T-helper 17 cell (primary cell): Measurements from ENCODE around the gene MIB2. TPM values are rescaled to one million over a fixed set of nuclear protein-coding genes. Genes with fewer than 3 reads are reported as not detected.
A peak's percentile ranks its signal among the peaks of the same experiment; 100 is the strongest.
"Not testable (repeated sequence)": the region's sequence is repeated elsewhere in the genome, so short reads cannot be mapped to it uniquely, and the experiment has no call there.

Experiments used
- ATAC-seq: fragments of 150-1000 bp; cut with Tn5 transposase; 2 replicates; pipeline ENCODE4 v1.10.0; 2021; ENCODE audit warnings: mild to moderate bottlenecking, moderate library complexity
- DNase-seq, 3 donors: peaks; one replicate each; pipeline versions ENCODE4 v3.0.0 to v3.0.0-alpha.2; 2020 to 2021
- H3K9me3 ChIP-seq: one replicate; pipeline ENCODE4 v1.7.0; 2013; ENCODE audit warnings: low read length, mild to moderate bottlenecking; ENCODE audit not compliant: control insufficient read depth, poor library complexity, severe bottlenecking
- H3K27ac Mint-ChIP-seq: one replicate; pipeline ENCODE4 v1.8.0; 2022; ENCODE audit warnings: mild to moderate bottlenecking, moderate library complexity, mixed read lengths
- H3K27me3 Mint-ChIP-seq: one replicate; pipeline ENCODE4 v1.8.0; 2022; ENCODE audit warnings: mixed read lengths
- H3K36me3 Mint-ChIP-seq: one replicate; pipeline ENCODE4 v1.8.0; 2022; ENCODE audit warnings: low read depth, mixed read lengths
- H3K4me1 Mint-ChIP-seq: one replicate; pipeline ENCODE4 v1.8.0; 2022; ENCODE audit warnings: mild to moderate bottlenecking, mixed read lengths
- H3K4me3 Mint-ChIP-seq: one replicate; pipeline ENCODE4 v1.8.0; 2022; ENCODE audit warnings: mild to moderate bottlenecking, moderate library complexity, mixed read lengths
- total RNA-seq, 4 donors: library from RNA in 2 of 4; stranded (reverse) in 2 of 4; gene quantifications; one replicate each; pipeline ENCODE4 v1.2.3 and lab custom pipeline; 2022 to 2026

Gene MIB2
- total RNA-seq, 2 donors from 2014 or later, result 42.0 to 50.0 TPM

DNA sequence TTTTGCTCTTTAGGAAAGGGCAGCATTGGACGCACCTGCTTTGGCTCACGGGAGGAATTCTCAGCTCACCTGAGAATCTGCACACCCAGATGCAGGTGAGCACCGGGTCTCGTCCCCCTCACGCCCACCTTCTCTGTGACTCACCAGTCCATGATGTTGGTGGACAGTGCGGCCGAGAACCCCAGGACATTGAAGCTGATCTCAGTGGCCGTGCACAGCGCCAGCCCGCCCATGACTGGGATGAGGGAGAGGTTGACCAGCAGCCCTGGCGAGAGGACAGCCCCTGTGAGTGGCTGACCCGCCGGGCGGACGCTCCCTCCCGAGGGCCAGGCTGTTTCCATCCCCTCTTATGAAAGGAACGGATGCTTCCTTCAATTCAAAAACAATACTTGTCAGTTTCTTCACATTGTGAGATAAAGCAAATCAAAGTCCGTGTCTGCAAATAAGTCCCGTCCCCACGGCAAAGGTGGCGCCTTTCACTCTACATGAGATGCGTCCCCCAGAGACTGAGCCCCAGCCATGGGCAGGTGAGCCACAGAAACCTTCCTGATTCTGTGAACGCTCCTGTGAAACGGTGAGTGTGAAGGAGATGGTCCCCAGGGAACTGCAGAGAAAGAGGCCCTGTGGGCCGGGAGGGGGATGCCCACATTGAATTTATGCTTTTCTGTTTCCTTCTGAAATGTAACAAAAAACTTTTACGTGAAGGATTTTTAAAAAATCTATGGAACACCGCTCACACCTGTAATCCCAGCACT, 56.2 kb downstream of the MIB2 start:
- peaks cover 2% of the 10 kb centered on the region for H3K4me1 Mint-ChIP-seq

DNA sequence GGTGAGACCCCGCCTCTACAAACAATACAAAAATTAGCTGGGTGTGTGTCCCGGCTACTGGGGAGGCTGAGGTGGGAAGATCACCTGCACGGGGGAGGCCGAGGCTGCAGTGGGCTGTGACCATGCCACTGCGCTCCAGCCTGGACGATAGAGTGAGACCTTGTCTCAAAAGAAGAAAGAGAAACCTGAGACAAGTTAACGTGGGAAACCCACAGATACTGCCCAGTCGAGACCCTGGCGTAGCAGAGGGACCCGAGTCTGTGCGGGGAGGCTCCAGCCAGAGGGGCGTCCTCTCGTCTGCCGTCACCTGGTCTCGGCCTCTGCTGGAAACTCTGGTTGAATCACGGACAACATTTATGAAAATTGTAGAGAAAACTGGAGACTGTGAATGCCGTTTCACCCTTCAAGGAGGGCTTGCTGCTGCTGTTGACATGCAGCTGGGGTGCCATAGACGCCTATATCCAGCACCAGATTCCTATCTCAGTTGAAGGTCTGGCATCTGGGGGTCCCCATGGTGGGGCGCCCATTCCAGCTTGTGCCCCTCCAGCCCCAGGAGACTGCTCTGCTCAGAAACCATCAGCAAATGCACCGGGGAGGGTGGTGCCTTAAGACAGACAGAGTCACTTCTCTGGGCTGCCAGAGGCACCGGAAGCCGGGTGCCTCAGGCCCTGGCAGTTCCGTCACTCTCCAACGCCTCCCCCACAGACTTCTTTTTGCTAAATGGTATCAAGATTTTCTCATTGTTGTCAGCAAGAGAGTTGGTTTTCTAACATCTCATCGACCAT, 57.1 kb downstream of the MIB2 start:
- ATAC-seq, result no peak
- Mint-ChIP-seq H3K4me1 (peaks cover 2% of the 10 kb centered on the region), H3K27ac (peak overlapping the region; percentile 41), H3K36me3 (no peaks in the 10 kb centered on the region), H3K27me3 (no peaks in the 10 kb centered on the region), H3K4me3 (no peak overlapping the region)
- no peaks in the 10 kb centered on the region for H3K9me3 ChIP-seq
- no peak for DNase-seq

More for the DNA sequence above, 56.2 kb downstream of the MIB2 start:
- Mint-ChIP-seq H3K36me3 (no peaks in the 10 kb centered on the region), H3K27me3 (no peaks in the 10 kb centered on the region), H3K4me3 (no peak overlapping the region), H3K27ac (no peak overlapping the region)
- no peaks in the 10 kb centered on the region for H3K9me3 ChIP-seq
- DNase-seq, result no peak
- no peak for ATAC-seq

DNA sequence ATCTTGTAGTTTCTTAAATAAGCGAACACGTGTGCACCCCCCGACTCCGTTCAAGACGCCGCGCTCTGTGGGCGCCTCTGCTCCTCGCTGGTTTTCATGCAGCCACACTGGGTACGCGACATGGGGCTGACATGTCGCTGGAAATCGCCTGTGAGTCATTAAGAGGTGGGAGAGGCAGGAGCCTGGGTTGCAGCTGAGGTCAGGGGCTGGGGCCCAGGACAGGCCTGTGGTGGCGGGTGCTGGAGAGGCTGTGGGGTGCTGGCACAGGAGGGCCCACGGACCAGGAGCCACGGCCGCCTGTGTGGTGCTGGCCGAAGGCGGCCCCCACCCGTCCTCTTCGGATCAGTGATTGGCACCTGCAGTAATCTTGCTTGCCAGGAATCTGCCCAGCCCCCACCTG, 59.5 kb downstream of the MIB2 start:
- H3K27ac Mint-ChIP-seq, ATAC-seq: not testable (repeated sequence)
- peaks cover 19% of the 10 kb centered on the region for H3K4me1 Mint-ChIP-seq

DNA sequence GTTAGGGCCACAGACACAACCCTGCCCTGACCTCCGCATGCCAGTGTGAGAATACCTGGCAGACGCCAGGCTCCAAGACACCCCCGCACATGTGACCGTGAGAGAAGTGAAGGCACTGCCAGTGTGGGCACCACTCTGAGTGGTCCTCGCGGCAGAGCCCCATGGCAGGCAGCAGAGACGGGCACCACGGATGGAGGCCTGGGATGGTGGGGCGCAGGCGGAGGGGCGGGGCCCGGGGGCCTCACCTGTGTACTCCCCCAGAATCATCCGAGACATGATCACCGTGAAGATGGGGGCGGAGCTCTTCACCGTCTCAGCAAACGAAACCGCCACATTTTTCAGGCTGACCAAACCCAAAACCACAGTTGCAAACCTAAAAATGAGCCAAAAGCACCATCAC, 59.9 kb downstream of the MIB2 start:
- not testable (repeated sequence) for H3K4me3 Mint-ChIP-seq, ATAC-seq
- H3K4me1 Mint-ChIP-seq, result peaks cover 16% of the 10 kb centered on the region

More for the DNA sequence above, 59.5 kb downstream of the MIB2 start:
- not testable (repeated sequence) for H3K36me3 Mint-ChIP-seq, H3K27me3 Mint-ChIP-seq, DNase-seq, H3K9me3 ChIP-seq, H3K4me3 Mint-ChIP-seq

DNA sequence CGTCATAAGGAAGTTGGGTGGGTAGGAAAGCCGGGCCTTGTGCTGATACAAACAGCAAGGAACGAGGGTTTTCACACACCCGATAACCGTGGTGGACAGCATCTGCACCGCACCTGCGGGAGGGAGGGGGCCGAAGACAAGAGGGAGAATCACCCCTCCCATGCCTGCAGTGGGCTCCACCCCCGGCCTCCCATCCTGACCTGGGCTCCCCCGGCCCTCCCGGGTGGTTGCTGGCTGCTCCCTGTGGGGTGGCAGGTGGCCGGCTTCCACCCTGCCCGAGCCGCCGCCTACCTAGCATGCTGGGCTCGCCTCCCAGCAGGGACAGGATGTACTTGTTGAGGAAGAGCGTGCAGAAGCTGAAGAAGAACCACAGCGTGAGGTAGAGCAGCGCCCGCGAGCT, 60.8 kb downstream of the MIB2 start:
- H3K4me1 Mint-ChIP-seq, result peaks cover 18% of the 10 kb centered on the region
- not testable (repeated sequence) for H3K27me3 Mint-ChIP-seq, H3K4me3 Mint-ChIP-seq, H3K27ac Mint-ChIP-seq, H3K36me3 Mint-ChIP-seq, DNase-seq, ATAC-seq, H3K9me3 ChIP-seq

More for the DNA sequence above, 59.9 kb downstream of the MIB2 start:
- H3K36me3 Mint-ChIP-seq, H3K9me3 ChIP-seq, DNase-seq, H3K27me3 Mint-ChIP-seq, H3K27ac Mint-ChIP-seq: not testable (repeated sequence)

DNA sequence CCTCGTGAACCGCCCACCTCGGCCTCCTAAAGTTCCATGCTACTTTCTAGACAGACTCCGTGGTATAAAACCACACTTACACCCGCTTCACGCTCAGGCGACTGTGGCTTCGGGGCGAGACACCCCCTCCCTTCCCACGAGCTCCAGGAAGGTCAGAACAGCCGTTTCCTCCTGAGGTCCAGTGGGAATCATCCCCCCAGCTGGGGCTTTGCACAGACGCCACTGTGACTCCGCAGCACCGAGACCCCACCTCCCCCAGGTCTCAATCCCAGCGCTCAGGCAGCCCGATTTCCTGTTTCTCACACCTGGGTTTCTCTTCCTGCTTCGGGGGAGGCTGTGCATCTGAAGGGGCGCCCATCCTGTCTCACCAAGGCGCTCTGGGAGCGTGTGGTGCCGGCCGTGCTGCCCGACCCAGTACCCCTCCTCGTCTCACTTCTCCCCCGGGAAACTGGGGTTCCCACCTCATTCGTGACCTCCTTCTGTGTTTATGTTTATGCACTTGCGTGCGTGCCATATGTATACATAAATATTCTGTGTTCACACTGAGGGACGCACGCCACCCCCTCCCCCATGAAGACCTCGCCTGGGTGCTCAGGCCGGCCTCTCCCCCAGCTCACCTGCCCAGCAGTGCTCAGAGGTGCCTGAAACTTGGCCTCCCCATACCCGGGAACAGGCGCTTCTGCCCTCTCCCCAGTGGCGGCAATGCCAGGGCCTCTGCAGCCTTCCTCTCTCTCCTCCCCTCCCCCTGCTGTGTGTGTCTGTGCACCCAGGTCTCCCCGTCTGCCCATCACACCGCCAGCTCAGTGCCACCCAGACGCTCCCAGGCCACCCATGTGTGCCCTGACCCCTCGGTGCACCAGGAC, 62.6 kb downstream of the MIB2 start:
- DNase-seq, result peak in 1 of 3 donors; percentile 23
- Mint-ChIP-seq H3K4me1 (peaks cover 21% of the 10 kb centered on the region), H3K4me3 (peak overlapping the region; percentile 97), H3K36me3 (no peaks in the 10 kb centered on the region), H3K27me3 (no peaks in the 10 kb centered on the region), H3K27ac (peak overlapping the region; percentile 99)
- no peaks in the 10 kb centered on the region for H3K9me3 ChIP-seq
- ATAC-seq, result peak; percentile 79

DNA sequence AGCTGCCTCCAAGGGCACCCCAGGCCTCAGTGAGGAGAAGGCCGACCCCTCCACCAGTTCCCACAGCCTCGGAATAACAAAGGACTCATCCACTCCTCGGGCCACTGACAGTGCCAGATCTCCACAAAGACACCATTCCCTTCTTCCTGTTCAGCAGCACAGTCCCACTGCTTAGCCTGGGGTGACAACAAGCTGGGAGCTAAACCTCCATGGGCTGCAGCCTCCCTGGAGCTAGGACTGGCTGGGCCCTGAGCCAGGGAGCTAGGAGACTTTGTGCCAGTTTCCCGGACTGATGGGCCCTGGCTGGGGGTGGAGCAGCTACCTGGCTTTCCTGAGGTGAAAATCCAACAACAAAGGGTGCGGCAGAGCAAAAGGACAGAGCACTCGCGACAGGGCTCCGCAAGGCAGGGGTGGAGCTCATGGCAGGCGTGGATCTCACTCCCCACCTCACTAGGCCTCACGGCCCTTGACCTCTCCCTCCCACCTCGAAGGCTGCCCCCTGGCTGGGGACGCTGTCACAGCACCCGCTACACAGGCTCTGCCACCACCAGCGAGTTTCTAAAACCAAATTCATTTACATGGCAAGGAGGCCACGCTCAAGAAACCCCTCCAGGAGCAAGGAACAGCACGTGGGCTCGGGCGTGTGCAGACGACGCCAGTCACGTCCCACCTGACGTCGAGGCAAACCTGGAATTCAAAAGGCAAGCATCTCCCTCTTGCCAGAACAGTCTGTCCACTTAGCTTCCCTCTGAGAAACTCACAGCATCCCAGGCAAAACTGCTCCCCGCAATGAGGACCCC, 63.5 kb downstream of the MIB2 start:
- DNase-seq (no peak), ATAC-seq (peak; percentile 34)
- H3K27ac Mint-ChIP-seq, result peak overlapping the region; percentile 99
- peaks cover 25% of the 10 kb centered on the region for H3K4me1 Mint-ChIP-seq
- H3K27me3 Mint-ChIP-seq, result no peaks in the 10 kb centered on the region
- H3K4me3 Mint-ChIP-seq, result peak overlapping the region; percentile 97
- no peaks in the 10 kb centered on the region for H3K36me3 Mint-ChIP-seq
- H3K9me3 ChIP-seq, result no peaks in the 10 kb centered on the region

Other genes with a start within 250 kb of the MIB2 start
- 10 to 100 TPM; 58.3 to 62.6 TPM for gene AURKAIP1, start 240.3 kb upstream of the MIB2 start, total RNA-seq
- 100 to 1,000 TPM; 231 to 252 TPM for gene CCNL2, start 216.2 kb upstream of the MIB2 start, total RNA-seq
- gene MRPL20, start 208.2 kb upstream of the MIB2 start, total RNA-seq, result 10 to 100 TPM; 88.0 to 92.1 TPM
- not detected for gene ANKRD65, start 194.2 kb upstream of the MIB2 start, total RNA-seq
- not detected for gene VWA1, start 179.8 kb upstream of the MIB2 start, total RNA-seq
- gene ATAD3C, start 165.8 kb upstream of the MIB2 start, total RNA-seq, result 1 to 10 TPM in 1 of 2 donors, under 1 TPM in 1; 0.13 to 2.9 TPM
- 10 to 100 TPM; 41.7 to 45.1 TPM for gene ATAD3B, start 143.7 kb upstream of the MIB2 start, total RNA-seq
- 10 to 100 TPM; 20.3 to 23.3 TPM for gene ATAD3A, start 103.3 kb upstream of the MIB2 start, total RNA-seq
- under 1 TPM in 1 of 2 donors, not detected in 1; 0.44 TPM for gene TMEM240, start 74.9 kb upstream of the MIB2 start, total RNA-seq
- 100 to 1,000 TPM in 1 of 2 donors, 10 to 100 TPM in 1; 99.3 to 103 TPM for gene SSU72, start 40.6 kb upstream of the MIB2 start, total RNA-seq
- gene FNDC10, start 15.4 kb upstream of the MIB2 start, total RNA-seq, result 1 to 10 TPM; 3.3 to 3.4 TPM
- gene MMP23B, start 16.7 kb downstream of the MIB2 start, total RNA-seq, result 1 to 10 TPM; 3.9 to 4.2 TPM
- gene CDK11B, start 43.5 kb downstream of the MIB2 start, total RNA-seq, result 10 to 100 TPM; 43.9 to 49.8 TPM
- gene SLC35E2B, start 77.3 kb downstream of the MIB2 start, total RNA-seq, result 10 to 100 TPM; 67.5 to 87.3 TPM
- gene CDK11A, start 108.9 kb downstream of the MIB2 start, total RNA-seq, result 100 to 1,000 TPM; 218 to 232 TPM
- 10 to 100 TPM; 54.8 to 61.5 TPM for gene NADK, start 163.0 kb downstream of the MIB2 start, total RNA-seq